ENCODE results near the gene RNF31.

RNF31 gene

GRCh38 chr14:24141097-24141880 is 6.0 kb upstream of the RNF31 start, which contains the start of gene EMC9:
Gene EMC9 (minus strand): TSS chr14:24141591. CDS start chr14:24141304, 287 bp downstream.
- Histone ChIP-seq H3K27me3 (replicated peaks; ENCODE audit: insufficient read depth, low read length) (no peaks in the 10 kb centered on the region), H3K4me1 (ENCODE audit: low read length) (peaks cover 15% of the 10 kb centered on the region; the same call in 1 of the 2 replicates), H2AFZ (ENCODE audit: low read length) (peak within 1 kb of the TSS; percentile 53), H3K36me3 (replicated peaks; ENCODE audit: insufficient read depth, low read length) (0 out of 2 replicates have a peak, but pooled peaks cover 2% of the 10 kb centered on the region), H3F3A (ENCODE audit: insufficient read depth, low read length) (peaks cover 6% of the 10 kb centered on the region), H3K4me2 (ENCODE audit: low read depth, low read length) (peak within 1 kb of the TSS; percentile 78), H4K20me1 (ENCODE audit: insufficient read depth, low read length) (no peaks in the 10 kb centered on the region), H3K9ac (ENCODE audit: low read length) (peak within 1 kb of the TSS; percentile 72), H3K79me2 (ENCODE audit: low read length) (peaks cover 66% of the 10 kb centered on the region), H3K4me3 (ENCODE audit: low read length) (peak within 1 kb of the TSS; percentile 86), H3K9me2 (replicated peaks; ENCODE audit: insufficient read depth, low read length) (no peaks in the 10 kb centered on the region), H3K9me3 (replicated peaks; ENCODE audit: insufficient read depth, low read length) (no peaks in the 10 kb centered on the region), H3K27ac (ENCODE audit: low read length) (peak within 1 kb of the TSS; percentile 75)
- DNase-seq: peak; percentile 97
- TF ChIP-seq EZH2phosphoT487 (IDR thresholded peaks at IDR 0.05; ENCODE audit: low read length): no peak

- H3F3A ChIP-seq (ENCODE audit: insufficient read depth, low read length): peaks cover 10% of the 10 kb centered on the region
- H3K4me3 ChIP-seq (ENCODE audit: low read length): no peak overlapping the region
- no peak overlapping the region for H3K27ac ChIP-seq (ENCODE audit: low read length)
- H3K27me3 ChIP-seq (replicated peaks; ENCODE audit: insufficient read depth, low read length): no peaks in the 10 kb centered on the region
- no peak for TF ChIP-seq EZH2phosphoT487 (IDR thresholded peaks at IDR 0.05; ENCODE audit: low read length)
- TF ChIP-seq CTCF (IDR thresholded peaks at IDR 0.05; ENCODE audit: low read length): no peak
- no peak for TF ChIP-seq EZH2 (optimal IDR thresholded peaks at IDR 0.05; ENCODE audit: low read depth, low read length)
- no peak overlapping the region for H3K9ac ChIP-seq (ENCODE audit: low read length)
- DNase-seq: no peak
- no peaks in the 10 kb centered on the region for H3K9me2 ChIP-seq (replicated peaks; ENCODE audit: insufficient read depth, low read length)
- H3K4me2 ChIP-seq (ENCODE audit: low read depth, low read length): no peak overlapping the region
- no peak overlapping the region for H2AFZ ChIP-seq (ENCODE audit: low read length)
- peaks cover 17% of the 10 kb centered on the region for H3K4me1 ChIP-seq (ENCODE audit: low read length)
- H4K20me1 ChIP-seq (ENCODE audit: insufficient read depth, low read length): no peaks in the 10 kb centered on the region
- no peaks in the 10 kb centered on the region for H3K9me3 ChIP-seq (replicated peaks; ENCODE audit: insufficient read depth, low read length)
- H3K79me2 ChIP-seq (ENCODE audit: low read length): peaks cover 57% of the 10 kb centered on the region
- H3K36me3 ChIP-seq (replicated peaks; ENCODE audit: insufficient read depth, low read length): no peaks in the 10 kb centered on the region
Observed at GRCh38 chr14:24143511-24143910, 3.8 kb upstream of the RNF31 start.

- H3K27ac ChIP-seq (ENCODE audit: low read length): no peak overlapping the region
- DNase-seq: no peak
- H3K4me2 ChIP-seq (ENCODE audit: low read depth, low read length): no peak overlapping the region
- no peaks in the 10 kb centered on the region for H4K20me1 ChIP-seq (ENCODE audit: insufficient read depth, low read length)
- no peak overlapping the region for H3K4me3 ChIP-seq (ENCODE audit: low read length)
- no peaks in the 10 kb centered on the region for H3K27me3 ChIP-seq (replicated peaks; ENCODE audit: insufficient read depth, low read length)
- H3K79me2 ChIP-seq (ENCODE audit: low read length): peaks cover 53% of the 10 kb centered on the region
- H2AFZ ChIP-seq (ENCODE audit: low read length): no peak overlapping the region
- H3K9ac ChIP-seq (ENCODE audit: low read length): no peak overlapping the region
- no peaks in the 10 kb centered on the region for H3K9me2 ChIP-seq (replicated peaks; ENCODE audit: insufficient read depth, low read length)
- TF ChIP-seq EZH2phosphoT487 (IDR thresholded peaks at IDR 0.05; ENCODE audit: low read length): no peak
- no peak for TF ChIP-seq CTCF (IDR thresholded peaks at IDR 0.05; ENCODE audit: low read length)
- no peak for TF ChIP-seq EZH2 (optimal IDR thresholded peaks at IDR 0.05; ENCODE audit: low read depth, low read length)
- H3F3A ChIP-seq (ENCODE audit: insufficient read depth, low read length): peaks cover 10% of the 10 kb centered on the region
- H3K36me3 ChIP-seq (replicated peaks; ENCODE audit: insufficient read depth, low read length): no peaks in the 10 kb centered on the region
- peaks cover 15% of the 10 kb centered on the region for H3K4me1 ChIP-seq (ENCODE audit: low read length)
- H3K9me3 ChIP-seq (replicated peaks; ENCODE audit: insufficient read depth, low read length): no peaks in the 10 kb centered on the region
Observed at GRCh38 chr14:24144451-24144850, 2.8 kb upstream of the RNF31 start.

GRCh38 chr14:24145219-24145618 is 2.1 kb upstream of the RNF31 start:
- no peak overlapping the region for H2AFZ ChIP-seq (ENCODE audit: low read length)
- peaks cover 10% of the 10 kb centered on the region for H3F3A ChIP-seq (ENCODE audit: insufficient read depth, low read length)
- no peaks in the 10 kb centered on the region for H3K9me2 ChIP-seq (replicated peaks; ENCODE audit: insufficient read depth, low read length)
- no peaks in the 10 kb centered on the region for H3K9me3 ChIP-seq (replicated peaks; ENCODE audit: insufficient read depth, low read length)
- no peak for DNase-seq
- H3K4me3 ChIP-seq (ENCODE audit: low read length): peak overlapping the region; percentile 87
- H3K4me1 ChIP-seq (ENCODE audit: low read length): peaks cover 11% of the 10 kb centered on the region
- TF ChIP-seq CTCF (IDR thresholded peaks at IDR 0.05; ENCODE audit: low read length): no peak
- H3K36me3 ChIP-seq (replicated peaks; ENCODE audit: insufficient read depth, low read length): no peaks in the 10 kb centered on the region
- peak overlapping the region; percentile 81 for H3K4me2 ChIP-seq (ENCODE audit: low read depth, low read length)
- no peaks in the 10 kb centered on the region for H3K27me3 ChIP-seq (replicated peaks; ENCODE audit: insufficient read depth, low read length)
- peak overlapping the region; percentile 84; the same call in 1 of the 2 replicates for H3K9ac ChIP-seq (ENCODE audit: low read length)
- H3K79me2 ChIP-seq (ENCODE audit: low read length): peaks cover 52% of the 10 kb centered on the region
- H3K27ac ChIP-seq (ENCODE audit: low read length): no peak overlapping the region
- H4K20me1 ChIP-seq (ENCODE audit: insufficient read depth, low read length): no peaks in the 10 kb centered on the region
